Measurements from ENCODE around the gene TINAGL1.

Gene TINAGL1

GRCh38 chr1:31576201-31576669, at the start of gene TINAGL1:
TINAGL1 (plus strand) TSS chr1:31576515; CDS start chr1:31577149, 634 bp downstream.
- H3K4me3 ChIP-seq (replicated peaks; ENCODE audit: low read depth, low read length): no peak within 1 kb of the TSS; the same call in 1 of the 2 replicates
- DNase-seq (ENCODE audit: extremely low read depth, low read depth): no peak

GRCh38 chr1:31529999-31530684, 46.2 kb upstream of the TINAGL1 start:
- no peak for DNase-seq (ENCODE audit: extremely low read depth, low read depth)
- no peak for TF ChIP-seq CTCF (IDR thresholded peaks at IDR 0.05; ENCODE audit: low read depth, low read length, missing control alignments)
- no peak overlapping the region for H3K4me3 ChIP-seq (replicated peaks; ENCODE audit: low read depth, low read length)

More at GRCh38 chr1:31576201-31576669, at the start of gene TINAGL1:
- TF ChIP-seq CTCF (IDR thresholded peaks at IDR 0.05; ENCODE audit: low read depth, low read length, missing control alignments): no peak

GRCh38 chr1:31531177-31531999, 44.9 kb upstream of the TINAGL1 start:
- H3K4me3 ChIP-seq (replicated peaks; ENCODE audit: low read depth, low read length): no peak overlapping the region
- no peak for TF ChIP-seq CTCF (IDR thresholded peaks at IDR 0.05; ENCODE audit: low read depth, low read length, missing control alignments)
- no peak for DNase-seq (ENCODE audit: extremely low read depth, low read depth)

GRCh38 chr1:31532173-31532572, 44.1 kb upstream of the TINAGL1 start:
- TF ChIP-seq CTCF (IDR thresholded peaks at IDR 0.05; ENCODE audit: low read depth, low read length, missing control alignments): no peak
- DNase-seq (ENCODE audit: extremely low read depth, low read depth): no peak
- no peak overlapping the region for H3K4me3 ChIP-seq (replicated peaks; ENCODE audit: low read depth, low read length)

GRCh38 chr1:31535561-31535960, 40.8 kb upstream of the TINAGL1 start:
- no peak for TF ChIP-seq CTCF (IDR thresholded peaks at IDR 0.05; ENCODE audit: low read depth, low read length, missing control alignments)
- H3K4me3 ChIP-seq (replicated peaks; ENCODE audit: low read depth, low read length): no peak overlapping the region
- no peak for DNase-seq (ENCODE audit: extremely low read depth, low read depth)

GRCh38 chr1:31539329-31539728, 37.0 kb upstream of the TINAGL1 start:
- DNase-seq (ENCODE audit: extremely low read depth, low read depth): no peak
- no peak overlapping the region for H3K4me3 ChIP-seq (replicated peaks; ENCODE audit: low read depth, low read length)
- no peak for TF ChIP-seq CTCF (IDR thresholded peaks at IDR 0.05; ENCODE audit: low read depth, low read length, missing control alignments)
